Endothelial cell of umbilical vein (primary cell): ENCODE measurements around the gene GPATCH2. TPM values are rescaled to one million over a fixed set of nuclear protein-coding genes. Genes with fewer than 3 reads are reported as not detected.

Experiments
- BruUV-seq: library from RNA; stranded (reverse); fragments of 400-500 nt; replicated peaks from 2 replicates; lab custom pipeline; 2021; lab: Mats Ljungman, UMichigan
- CTCF ChIA-PET: fragments of 300-600, 350-600 bp; sonication (Branson Sonifier 250); formaldehyde crosslinking; loops from one replicate; lab custom pipeline; 2021; ENCODE audit warnings: antibody characterized with exemption, inconsistent platforms; lab: Charles Lee
- POLR2A ChIA-PET: fragments of 300-600, 350-600 bp; sonication (Branson Sonifier 250); formaldehyde crosslinking; loops from one replicate; lab custom pipeline; 2021; ENCODE audit warnings: antibody characterized with exemption, inconsistent platforms; lab: Charles Lee
- DNase-seq: peaks from one replicate; pipeline ENCODE4 v3.0.0-alpha.2; 2011; ENCODE audit warnings: low read depth, low spot score
- FAIRE-seq: peaks from 2 replicates; lab custom pipeline; 2011; peaks lifted over from hg19 to GRCh38; lab: Jason Lieb, UNC
- H2AFZ ChIP-seq: 2 replicates; pipeline ENCODE4 v1.6.0; 2012; ENCODE audit warnings: low read depth, low read length, control low read depth, inconsistent platforms
- H3K27ac ChIP-seq: 2 replicates; pipeline ENCODE4 v1.5.1; 2011; ENCODE audit warnings: low read depth, mild to moderate bottlenecking, control low read depth, low read length, moderate library complexity; ENCODE audit not compliant: insufficient read depth
- H3K27me3 ChIP-seq, 2 experiments: 2 replicates each; pipeline versions ENCODE4 v1.6.0 to v1.6.1; 2011; ENCODE audit warnings: low read length in 2 of 2, mixed read lengths in 1 of 2; ENCODE audit not compliant: control insufficient read depth in 2 of 2, insufficient read depth in 2 of 2
- H3K36me3 ChIP-seq, 2 experiments: 2 replicates in 1 of 2; 3 replicates in 1 of 2; pipeline ENCODE4 v1.5.1; 2011; ENCODE audit warnings: low read length in 2 of 2, mild to moderate bottlenecking in 1 of 2, moderate library complexity in 1 of 2; ENCODE audit not compliant: control insufficient read depth in 2 of 2, insufficient read depth in 2 of 2; ENCODE audit errors: extremely low read depth in 1 of 2
- H3K4me1 ChIP-seq: 3 replicates; pipeline ENCODE4 v1.5.1; 2011; ENCODE audit warnings: mild to moderate bottlenecking, low read length; ENCODE audit not compliant: control insufficient read depth, insufficient read depth; ENCODE audit errors: extremely low read depth
- H3K4me2 ChIP-seq: 2 replicates; pipeline ENCODE4 v1.6.1; 2011; ENCODE audit warnings: low read length, control low read depth, mixed read lengths; ENCODE audit not compliant: insufficient read depth
- H3K4me3 ChIP-seq, 3 experiments: fragments of 200-600 bp in 1 of 3; sonication (generic), shearing (Covaris generic) in 1 of 3; replicated peaks in 1 of 3; 2 replicates each; pipeline ENCODE4 v1.5.1; 2011 to 2016; ENCODE audit warnings: control low read depth in 3 of 3, low read length in 3 of 3, mild to moderate bottlenecking in 2 of 3, inconsistent platforms in 1 of 3, low read depth in 1 of 3, moderate library complexity in 1 of 3; ENCODE audit not compliant: insufficient read depth in 1 of 3
- H3K79me2 ChIP-seq: 2 replicates; pipeline ENCODE4 v1.6.0; 2012; ENCODE audit warnings: low read length, inconsistent platforms; ENCODE audit not compliant: control insufficient read depth, insufficient read depth
- H3K9ac ChIP-seq: replicated peaks from 2 replicates; pipeline ENCODE3; 2011; ENCODE audit warnings: low read length, control low read depth; ENCODE audit not compliant: insufficient read depth; ENCODE audit errors: extremely low read depth
- H3K9me1 ChIP-seq: replicated peaks from 3 replicates; pipeline ENCODE4 v1.6.0; 2011; ENCODE audit warnings: mild to moderate bottlenecking, low read length; ENCODE audit not compliant: control insufficient read depth, insufficient read depth; ENCODE audit errors: extremely low read depth
- H3K9me3 ChIP-seq: replicated peaks from 2 replicates; pipeline ENCODE4 v1.5.1; 2012; ENCODE audit warnings: low read length, inconsistent platforms; ENCODE audit not compliant: control insufficient read depth, insufficient read depth
- H4K20me1 ChIP-seq: replicated peaks from 2 replicates; pipeline ENCODE3; 2011; ENCODE audit warnings: mild to moderate bottlenecking, low read length; ENCODE audit not compliant: control insufficient read depth, insufficient read depth; ENCODE audit errors: extremely low read depth
- EZH2 ChIP-seq: IDR thresholded peaks from 2 replicates; pipeline ENCODE4 v1.6.1; 2012; ENCODE audit warnings: borderline replicate concordance, low read depth, mild to moderate bottlenecking, moderate library complexity, low read length, inconsistent platforms; ENCODE audit not compliant: severe bottlenecking
- FOS ChIP-seq: IDR thresholded peaks from 2 replicates; pipeline ENCODE4 v1.6.1; 2011; ENCODE audit warnings: mild to moderate bottlenecking, low read length, moderate library complexity, borderline replicate concordance; ENCODE audit not compliant: insufficient read depth
- GATA2 ChIP-seq: IDR thresholded peaks from 2 replicates; pipeline ENCODE4 v1.7.0; 2011; ENCODE audit warnings: low read depth, mild to moderate bottlenecking, moderate library complexity, mixed read lengths, low read length; ENCODE audit not compliant: insufficient read length, insufficient read depth
- JUN ChIP-seq: IDR thresholded peaks from 2 replicates; pipeline ENCODE4 v1.6.1; 2011; ENCODE audit warnings: borderline replicate concordance, low read depth; ENCODE audit not compliant: insufficient read length, insufficient read depth
- MAX ChIP-seq: IDR thresholded peaks from 2 replicates; pipeline ENCODE4 v1.6.1; 2011; ENCODE audit not compliant: insufficient read depth, insufficient read length
- MYC ChIP-seq: IDR thresholded peaks from one replicate; pipeline ENCODE4 v1.6.1; 2011; ENCODE audit warnings: mild to moderate bottlenecking, low read depth, low read length
- POLR2A ChIP-seq: IDR thresholded peaks from 2 replicates; pipeline ENCODE4 v1.6.1; 2012; ENCODE audit warnings: low read depth, mild to moderate bottlenecking, control low read depth, low read length
- POLR2AphosphoS5 ChIP-seq: IDR thresholded peaks from 2 replicates; pipeline ENCODE4 v1.6.1; 2012; ENCODE audit warnings: low read depth, mild to moderate bottlenecking, control low read depth, low read length, moderate library complexity; ENCODE audit not compliant: insufficient read depth
- dilution Hi-C: fragments of 300-500 bp; cut with MboI; formaldehyde crosslinking; loops from one replicate; pipeline ENCODE4 v1.15.0; 2019; ENCODE audit warnings: low sequenced_read_pairs; ENCODE audit not compliant: extremely low pct_ligation_motif_present
- intact Hi-C: fragments of 100-400 bp; cut with micrococcal nuclease; formaldehyde crosslinking; loops from one replicate; pipeline ENCODE4 v1.10.0; 2022
- polyA plus RNA-seq, 4 experiments: library from polyadenylated mRNA; depleted of rRNA in 3 of 4; stranded (reverse) in 3 of 4; unstranded in 1 of 4; fragments of >200 nt; gene quantifications; 2 replicates each; pipeline versions ENCODE4 v1.2.1 to v1.2.3, GENCODE V29; 2011 to 2012; ENCODE audit warnings: missing spikeins in 1 of 4
- total RNA-seq: library from RNA; stranded (reverse); gene quantifications from 2 replicates; pipeline ENCODE4 v1.2.3, GENCODE V29; 2021
- TF ChIP-seq, protein P1 (sequence below), 2 donors: IDR thresholded peaks; 1 replicate in 1 of 2; 2 replicates in 1 of 2; pipeline ENCODE4 v1.5.1; 2011; ENCODE audit warnings: low read length in 2 of 2, mild to moderate bottlenecking in 2 of 2, moderate library complexity in 2 of 2, control low read depth in 1 of 2, inconsistent platforms in 1 of 2, low read depth in 1 of 2; ENCODE audit not compliant: insufficient read depth in 1 of 2; ENCODE audit errors: extremely low read depth in 1 of 2

The GPATCH2 gene
- total and polyA plus RNA-seq, 2 donors (not counting 3 experiments of a cell fraction or from before 2014, with no cell fraction given), result 3.3 to 15.6 TPM

GRCh38 chr1:217432339-217432738, 198.6 kb downstream of the GPATCH2 start:
- Histone ChIP-seq H3K36me3 (no peaks in the 10 kb centered on the region), H3K4me3 (no peak overlapping the region), H3K27ac (no peak overlapping the region), H3K9ac (no peak overlapping the region), H3K9me1 (no peaks in the 10 kb centered on the region), H3K4me2 (no peak overlapping the region), H2AFZ (no peak overlapping the region), H3K79me2 (no peaks in the 10 kb centered on the region), H4K20me1 (no peaks in the 10 kb centered on the region), H3K27me3 (no peaks in the 10 kb centered on the region), H3K4me1 (no peaks in the 10 kb centered on the region), H3K9me3 (no peaks in the 10 kb centered on the region)
- TF ChIP-seq FOS (no peak), MAX (no peak), JUN (no peak), EZH2 (no peak), MYC (no peak), POLR2A (no peak), GATA2 (no peak), POLR2AphosphoS5 (no peak)
- TF ChIP-seq, protein P1, sequence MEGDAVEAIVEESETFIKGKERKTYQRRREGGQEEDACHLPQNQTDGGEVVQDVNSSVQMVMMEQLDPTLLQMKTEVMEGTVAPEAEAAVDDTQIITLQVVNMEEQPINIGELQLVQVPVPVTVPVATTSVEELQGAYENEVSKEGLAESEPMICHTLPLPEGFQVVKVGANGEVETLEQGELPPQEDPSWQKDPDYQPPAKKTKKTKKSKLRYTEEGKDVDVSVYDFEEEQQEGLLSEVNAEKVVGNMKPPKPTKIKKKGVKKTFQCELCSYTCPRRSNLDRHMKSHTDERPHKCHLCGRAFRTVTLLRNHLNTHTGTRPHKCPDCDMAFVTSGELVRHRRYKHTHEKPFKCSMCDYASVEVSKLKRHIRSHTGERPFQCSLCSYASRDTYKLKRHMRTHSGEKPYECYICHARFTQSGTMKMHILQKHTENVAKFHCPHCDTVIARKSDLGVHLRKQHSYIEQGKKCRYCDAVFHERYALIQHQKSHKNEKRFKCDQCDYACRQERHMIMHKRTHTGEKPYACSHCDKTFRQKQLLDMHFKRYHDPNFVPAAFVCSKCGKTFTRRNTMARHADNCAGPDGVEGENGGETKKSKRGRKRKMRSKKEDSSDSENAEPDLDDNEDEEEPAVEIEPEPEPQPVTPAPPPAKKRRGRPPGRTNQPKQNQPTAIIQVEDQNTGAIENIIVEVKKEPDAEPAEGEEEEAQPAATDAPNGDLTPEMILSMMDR (IDR thresholded peaks at IDR 0.05; ENCODE audit: extremely low read depth in 1 of 2, insufficient read depth in 1 of 2, low read depth in 1 of 2, low read length in 2 of 2), result no peak
- DNase-seq, result no peak
- FAIRE-seq, result no peak
- ChIA-PET CTCF (no interaction called here), POLR2A (no interaction called here)
- dilution Hi-C loops, result no loop called here
- BruUV-seq, result no TSS peak
- intact Hi-C loops, result loop anchor here (10.0 kb wide), 1 partner anchor 312 kb away; no protein-coding TSS in a partner anchor
